Activated CD8-positive, alpha-beta T cell treated with anti-CD3 and anti-CD28 coated beads, Interleukin-2, amount 10 ng/mL, durations not matched to agents 7 days and 5 days (primary cell): ENCODE measurements around the gene IGFLR1. TPM values are rescaled to one million over a fixed set of nuclear protein-coding genes. Genes with fewer than 3 reads are reported as not detected.

Experiments used
- ATAC-seq: fragments of 150-1000 bp; cut with Tn5 transposase; one replicate; pipeline ENCODE4 v1.10.0; 2021; ENCODE audit warnings: moderate library complexity
- CTCF ChIA-PET: fragments of 350-600 bp; sonication (Branson Sonifier 250); formaldehyde crosslinking; loops from one replicate; lab custom pipeline; 2021; ENCODE audit warnings: antibody characterized with exemption; lab: Charles Lee
- POLR2A ChIA-PET: fragments of 350-600 bp; sonication (Branson Sonifier 250); formaldehyde crosslinking; loops from one replicate; lab custom pipeline; 2021; ENCODE audit warnings: antibody characterized with exemption; lab: Charles Lee
- DNase-seq: peaks from one replicate; pipeline ENCODE4 v3.0.0-alpha.2; 2020
- H3K27ac Mint-ChIP-seq: one replicate; pipeline ENCODE4 v1.8.0; 2021; ENCODE audit warnings: mild to moderate bottlenecking, mixed read lengths
- H3K27me3 Mint-ChIP-seq: one replicate; pipeline ENCODE4 v1.8.0; 2021; ENCODE audit warnings: low read depth, mixed read lengths
- H3K36me3 Mint-ChIP-seq: one replicate; pipeline ENCODE4 v1.8.0; 2021; ENCODE audit warnings: low read depth, mixed read lengths
- H3K4me1 Mint-ChIP-seq: one replicate; pipeline ENCODE4 v1.8.0; 2021; ENCODE audit warnings: low read depth, mixed read lengths
- H3K4me3 Mint-ChIP-seq: one replicate; pipeline ENCODE4 v1.8.0; 2021; ENCODE audit warnings: mild to moderate bottlenecking, mixed read lengths
- H3K9me3 Mint-ChIP-seq: one replicate; pipeline ENCODE4 v1.8.0; 2022; ENCODE audit warnings: mixed read lengths; ENCODE audit not compliant: insufficient read depth
- total RNA-seq, 2 experiments: library from RNA; stranded (reverse); gene quantifications; one replicate each; pipeline ENCODE4 v1.2.3, GENCODE V29; 2021

The IGFLR1 gene
- total RNA-seq, 2 experiments from 2014 or later: 29.9 to 37.1 TPM

GRCh38 chr19:35732540-35733179, 9.6 kb downstream of the IGFLR1 start:
- POLR2A ChIA-PET: interaction anchor here (0.6 to 1.5 kb wide), 2 partner anchors 12 to 40 kb away, joined by 3 to 7 read pairs; partner anchors contain the start of genes PSENEN and U2AF1L4
- no peak overlapping the region for H3K27ac Mint-ChIP-seq

DNA sequence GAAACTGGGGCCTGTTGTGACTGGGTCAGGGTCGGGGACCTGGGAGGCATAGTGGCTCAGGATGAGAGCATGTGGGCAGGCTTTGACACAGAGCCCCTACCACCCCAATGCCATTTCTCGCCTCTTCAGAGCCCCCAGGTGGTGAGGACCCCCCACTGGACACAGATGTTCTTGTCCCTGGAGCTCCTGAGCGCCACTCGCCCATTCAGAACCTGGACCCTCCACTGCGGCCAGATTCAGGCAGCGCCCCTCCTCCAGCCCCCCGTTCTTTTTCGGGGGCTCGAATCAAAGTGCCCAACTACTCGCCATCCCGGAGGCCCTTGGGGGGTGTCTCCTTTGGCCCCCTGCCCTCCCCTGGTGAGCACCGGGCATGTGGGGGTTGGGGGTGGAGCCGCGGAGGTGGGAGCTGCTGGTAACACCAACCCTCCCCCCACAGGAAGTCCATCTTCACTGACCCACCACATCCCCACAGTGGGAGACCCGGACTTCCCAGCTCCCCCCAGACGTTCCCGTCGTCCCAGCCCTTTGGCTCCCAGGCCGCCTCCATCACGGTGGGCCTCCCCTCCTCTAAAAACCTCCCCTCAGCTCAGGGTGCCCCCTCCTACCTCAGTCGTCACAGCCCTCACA, 10.4 kb downstream of the IGFLR1 start:
- POLR2A ChIA-PET: interaction anchor here (0.6 to 1.5 kb wide), 2 partner anchors 13 to 41 kb away, joined by 3 to 7 read pairs; partner anchors contain the start of genes PSENEN and U2AF1L4
- CTCF ChIA-PET: no interaction called here

More at GRCh38 chr19:35732540-35733179, 9.6 kb downstream of the IGFLR1 start:
- Mint-ChIP-seq H3K4me3 (no peak overlapping the region), H3K36me3 (peaks cover 64% of the 10 kb centered on the region), H3K4me1 (peaks cover 13% of the 10 kb centered on the region), H3K27me3 (no peaks in the 10 kb centered on the region), H3K9me3 (no peaks in the 10 kb centered on the region)
- ATAC-seq (no peak), DNase-seq (no peak)
- CTCF ChIA-PET: no interaction called here

GRCh38 chr19:35731353-35731752, 10.9 kb downstream of the IGFLR1 start:
- DNase-seq (no peak), ATAC-seq (no peak)
- Mint-ChIP-seq H3K36me3 (peaks cover 63% of the 10 kb centered on the region), H3K27ac (peak overlapping the region; percentile 24), H3K4me3 (no peak overlapping the region), H3K27me3 (no peaks in the 10 kb centered on the region), H3K9me3 (no peaks in the 10 kb centered on the region), H3K4me1 (peaks cover under 1% of the 10 kb centered on the region)
- ChIA-PET POLR2A (interaction anchor here (1.3 to 1.5 kb wide), 2 partner anchors 13 to 14 kb away, joined by 3 to 7 read pairs; partner anchors contain the start of genes KMT2B, PSENEN and U2AF1L4), CTCF (no interaction called here)

More for the DNA sequence above, 10.4 kb downstream of the IGFLR1 start:
- H3K27me3 Mint-ChIP-seq: no peaks in the 10 kb centered on the region
- no peak for DNase-seq
- no peak overlapping the region for H3K4me3 Mint-ChIP-seq
- H3K4me1 Mint-ChIP-seq: peaks cover 6% of the 10 kb centered on the region
- no peaks in the 10 kb centered on the region for H3K9me3 Mint-ChIP-seq
- H3K36me3 Mint-ChIP-seq: peaks cover 63% of the 10 kb centered on the region
- H3K27ac Mint-ChIP-seq: no peak overlapping the region
- no peak for ATAC-seq

DNA sequence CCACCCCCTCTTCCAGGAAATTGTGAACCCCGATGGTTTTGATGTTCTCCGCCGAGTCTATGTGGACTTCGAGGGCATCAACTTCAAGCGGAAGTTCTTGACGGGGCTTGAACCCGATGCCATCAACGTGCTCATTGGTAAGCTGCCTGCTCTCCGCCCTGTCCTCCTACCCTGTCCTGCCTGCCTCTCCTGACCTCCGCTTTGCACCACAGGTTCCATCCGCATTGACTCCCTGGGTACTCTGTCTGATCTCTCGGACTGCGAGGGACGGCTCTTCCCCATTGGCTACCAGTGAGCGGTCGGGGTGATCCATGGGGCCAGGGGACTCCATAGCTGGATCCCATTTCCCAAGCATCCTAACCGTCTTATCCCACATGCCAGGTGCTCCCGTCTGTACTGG, 11.9 kb downstream of the IGFLR1 start:
- no peaks in the 10 kb centered on the region for H3K9me3 Mint-ChIP-seq
- H3K4me3 Mint-ChIP-seq: no peak overlapping the region
- no peaks in the 10 kb centered on the region for H3K4me1 Mint-ChIP-seq
- ATAC-seq (no peak), DNase-seq (no peak)
- POLR2A ChIA-PET: interaction anchor here (1.3 kb wide), 1 partner anchor 12 kb away, joined by 3 read pairs; the partner anchor contains the start of gene KMT2B
- CTCF ChIA-PET: interaction anchor here (0.6 to 0.8 kb wide), 2 partner anchors 12 to 29 kb away, joined by 3 read pairs; partner anchors contain the start of gene IGFLR1
- H3K27ac Mint-ChIP-seq: no peak overlapping the region
- no peaks in the 10 kb centered on the region for H3K27me3 Mint-ChIP-seq
- peaks cover 66% of the 10 kb centered on the region for H3K36me3 Mint-ChIP-seq

DNA sequence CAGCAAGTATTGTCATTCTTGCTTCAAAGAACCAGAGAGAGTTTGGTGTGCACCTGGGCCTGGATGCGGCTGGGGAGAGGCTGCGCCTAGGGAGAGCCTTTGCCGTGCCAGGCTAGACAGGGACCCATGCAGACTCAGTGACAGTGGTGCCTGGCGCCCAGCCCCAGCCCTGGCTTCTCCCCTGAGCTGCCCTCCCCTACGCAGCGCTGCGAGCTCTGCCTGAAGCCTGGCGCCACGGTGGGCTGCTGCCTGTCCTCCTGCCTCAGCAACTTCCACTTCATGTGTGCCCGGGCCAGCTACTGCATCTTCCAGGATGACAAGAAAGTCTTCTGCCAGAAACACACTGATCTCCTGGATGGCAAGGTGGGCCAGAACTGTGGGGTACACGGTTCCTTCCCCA, 12.5 kb downstream of the IGFLR1 start:
- H3K4me3 Mint-ChIP-seq: no peak overlapping the region
- H3K27me3 Mint-ChIP-seq: no peaks in the 10 kb centered on the region
- no peaks in the 10 kb centered on the region for H3K9me3 Mint-ChIP-seq
- POLR2A ChIA-PET: interaction anchor here (1.3 kb wide), 1 partner anchor 12 kb away, joined by 3 read pairs; the partner anchor contains the start of gene KMT2B
- no peak overlapping the region for H3K27ac Mint-ChIP-seq
- peaks cover 67% of the 10 kb centered on the region for H3K36me3 Mint-ChIP-seq
- no peaks in the 10 kb centered on the region for H3K4me1 Mint-ChIP-seq
- CTCF ChIA-PET: interaction anchor here (1.2 kb wide), 1 partner anchor 15 kb away, joined by 3 read pairs; no protein-coding TSS in a partner anchor
- ATAC-seq: no peak
- DNase-seq: no peak

- no peaks in the 10 kb centered on the region for H3K27me3 Mint-ChIP-seq
- DNase-seq: no peak
- ChIA-PET POLR2A (interaction anchor here (1.3 to 1.8 kb wide), 2 partner anchors 10 to 11 kb away, joined by 4 to 5 read pairs; no protein-coding TSS in a partner anchor), CTCF (interaction anchor here (1.2 to 1.6 kb wide), 2 partner anchors 11 to 15 kb away, joined by 3 to 4 read pairs; no protein-coding TSS in a partner anchor)
- ATAC-seq: no peak
- no peak overlapping the region for H3K27ac Mint-ChIP-seq
- no peaks in the 10 kb centered on the region for H3K9me3 Mint-ChIP-seq
- no peaks in the 10 kb centered on the region for H3K4me1 Mint-ChIP-seq
- peaks cover 67% of the 10 kb centered on the region for H3K36me3 Mint-ChIP-seq
- H3K4me3 Mint-ChIP-seq: no peak overlapping the region
Measured at GRCh38 chr19:35729021-35729420, 13.2 kb downstream of the IGFLR1 start.

GRCh38 chr19:35727956-35728706, 14.1 kb downstream of the IGFLR1 start:
- no peaks in the 10 kb centered on the region for H3K9me3 Mint-ChIP-seq
- no peaks in the 10 kb centered on the region for H3K4me1 Mint-ChIP-seq
- peaks cover 70% of the 10 kb centered on the region for H3K36me3 Mint-ChIP-seq
- DNase-seq (no peak), ATAC-seq (no peak)
- no peak overlapping the region for H3K4me3 Mint-ChIP-seq
- H3K27me3 Mint-ChIP-seq: no peaks in the 10 kb centered on the region
- ChIA-PET POLR2A (interaction anchor here (1.3 to 1.8 kb wide), 3 partner anchors 9 to 16 kb away, joined by 4 to 5 read pairs (median 5); no protein-coding TSS in a partner anchor), CTCF (interaction anchor here (1.1 to 1.6 kb wide), 2 partner anchors 9 to 12 kb away, joined by 3 to 4 read pairs; no protein-coding TSS in a partner anchor)
- no peak overlapping the region for H3K27ac Mint-ChIP-seq

- H3K27ac Mint-ChIP-seq: peak overlapping the region; percentile 47
- ChIA-PET CTCF (interaction anchor here (1.1 to 1.6 kb wide), 2 partner anchors 8 to 13 kb away, joined by 3 to 4 read pairs; no protein-coding TSS in a partner anchor), POLR2A (interaction anchor here (1.0 to 1.8 kb wide), 5 partner anchors 8 to 17 kb away, joined by 3 to 7 read pairs (median 5); no protein-coding TSS in a partner anchor)
- ATAC-seq (no peak), DNase-seq (no peak)
- H3K4me1 Mint-ChIP-seq: no peaks in the 10 kb centered on the region
- H3K9me3 Mint-ChIP-seq: no peaks in the 10 kb centered on the region
- H3K4me3 Mint-ChIP-seq: no peak overlapping the region
- no peaks in the 10 kb centered on the region for H3K27me3 Mint-ChIP-seq
- H3K36me3 Mint-ChIP-seq: peaks cover 78% of the 10 kb centered on the region
Measured at GRCh38 chr19:35727053-35727955, 14.9 kb downstream of the IGFLR1 start.

DNA sequence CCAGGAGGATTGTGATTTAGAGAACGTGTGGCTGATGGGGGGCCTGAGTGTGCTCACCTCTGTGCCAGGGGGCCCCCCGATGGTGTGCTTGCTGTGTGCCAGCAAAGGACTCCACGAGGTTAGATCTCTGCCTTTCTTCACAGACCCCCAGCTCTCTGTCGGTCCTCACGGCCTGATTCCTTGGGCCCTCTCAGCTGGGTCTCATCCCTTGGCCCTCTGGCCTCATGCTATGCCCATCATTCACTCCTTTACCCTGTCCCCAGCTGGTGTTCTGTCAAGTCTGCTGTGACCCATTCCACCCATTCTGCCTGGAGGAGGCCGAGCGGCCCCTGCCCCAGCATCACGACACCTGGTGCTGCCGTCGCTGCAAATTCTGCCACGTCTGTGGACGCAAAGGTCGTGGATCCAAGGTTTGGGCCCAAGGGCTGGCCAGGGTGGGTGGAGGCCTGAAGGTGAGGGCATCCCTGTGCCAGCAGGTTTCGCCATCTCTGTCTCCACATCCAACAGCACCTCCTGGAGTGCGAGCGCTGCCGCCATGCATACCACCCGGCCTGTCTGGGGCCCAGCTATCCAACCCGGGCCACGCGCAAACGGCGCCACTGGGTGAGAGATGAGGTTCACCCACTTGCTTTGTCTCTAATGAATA, 16.9 kb downstream of the IGFLR1 start:
- Mint-ChIP-seq H3K27ac (no peak overlapping the region), H3K27me3 (no peaks in the 10 kb centered on the region), H3K4me3 (no peak overlapping the region), H3K4me1 (peaks cover 4% of the 10 kb centered on the region), H3K36me3 (peaks cover 80% of the 10 kb centered on the region), H3K9me3 (no peaks in the 10 kb centered on the region)
- no peak for ATAC-seq
- CTCF ChIA-PET: no interaction called here
- DNase-seq: no peak
- POLR2A ChIA-PET: interaction anchor here (0.6 to 1.2 kb wide), 2 partner anchors 12 to 334 kb away, joined by 3 to 4 read pairs; no protein-coding TSS in a partner anchor

DNA sequence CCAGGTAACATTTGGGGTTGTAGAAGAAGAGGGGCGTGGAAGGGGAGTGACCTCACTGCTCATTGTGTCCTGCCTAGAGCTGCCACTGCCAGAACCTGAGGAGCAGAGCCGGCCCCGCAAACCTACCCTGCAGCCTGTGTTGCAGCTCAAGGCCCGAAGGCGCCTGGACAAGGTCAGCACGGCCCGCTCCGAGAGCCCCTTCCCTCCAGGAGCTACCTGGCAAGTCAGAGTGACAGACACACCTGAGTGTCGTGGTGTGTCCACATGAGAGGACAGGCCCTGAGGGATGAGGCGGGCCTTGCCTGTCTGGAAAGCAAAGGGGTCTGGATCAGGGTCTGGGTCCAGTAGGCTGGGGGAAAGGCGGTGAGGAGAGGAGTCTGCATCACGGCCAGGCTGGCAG, 17.7 kb downstream of the IGFLR1 start:
- ChIA-PET CTCF (interaction anchor here (1.6 kb wide), 1 partner anchor 30 kb away, joined by 4 read pairs; no protein-coding TSS in a partner anchor), POLR2A (interaction anchor here (1.2 kb wide), 1 partner anchor 13 kb away, joined by 4 read pairs; no protein-coding TSS in a partner anchor)
- Mint-ChIP-seq H3K27me3 (no peaks in the 10 kb centered on the region), H3K27ac (no peak overlapping the region), H3K4me3 (no peak overlapping the region), H3K4me1 (peaks cover 10% of the 10 kb centered on the region), H3K36me3 (peaks cover 77% of the 10 kb centered on the region), H3K9me3 (no peaks in the 10 kb centered on the region)
- ATAC-seq (no peak), DNase-seq (no peak)
